HepG2 (cell line): ENCODE data around the gene NUDT3. TPM values are rescaled to one million over a fixed set of nuclear protein-coding genes. Genes with fewer than 3 reads are reported as not detected.

Experiments used
- ELF1 ChIP-seq: sonication (generic); formaldehyde crosslinking; IDR thresholded peaks from 2 replicates; pipeline ENCODE4 v1.4.0; 2020; ENCODE audit warnings: missing genetic modification reagents
- HMG20A ChIP-seq: IDR thresholded peaks from 2 replicates; pipeline ENCODE4 v1.6.1; 2016; ENCODE audit warnings: borderline replicate concordance
- HNRNPK ChIP-seq: fragments of 200-400 bp; formaldehyde crosslinking; IDR thresholded peaks from 2 replicates; pipeline ENCODE4 v1.6.1; 2018; ENCODE audit warnings: low read length, low read depth, moderate library complexity, mild to moderate bottlenecking; ENCODE audit not compliant: poor library complexity, severe bottlenecking
- MAF1 ChIP-seq: sonication (generic); formaldehyde crosslinking; IDR thresholded peaks from 2 replicates; pipeline ENCODE4 v1.5.0; 2020; ENCODE audit warnings: missing genetic modification reagents, borderline replicate concordance
- MLLT10 ChIP-seq: sonication (generic); formaldehyde crosslinking; IDR thresholded peaks from 2 replicates; pipeline ENCODE4 v1.4.0; 2020; ENCODE audit warnings: missing genetic modification reagents
- MXD1 ChIP-seq: sonication (generic); formaldehyde crosslinking; IDR thresholded peaks from 2 replicates; pipeline ENCODE4 v1.4.0; 2020; ENCODE audit warnings: mild to moderate bottlenecking, missing genetic modification reagents
- NFAT5 ChIP-seq: sonication (generic); formaldehyde crosslinking; IDR thresholded peaks from 2 replicates; pipeline ENCODE4 v1.4.0; 2020; ENCODE audit warnings: missing genetic modification reagents
- RCOR2 ChIP-seq: IDR thresholded peaks from 2 replicates; pipeline ENCODE4 v1.6.1; 2016; ENCODE audit warnings: missing biosample characterization, missing genetic modification reagents
- TFDP1 ChIP-seq: IDR thresholded peaks from 2 replicates; pipeline ENCODE4 v1.6.1; 2016; ENCODE audit warnings: missing compliant biosample characterization, missing genetic modification reagents, borderline replicate concordance
- ZC3H13 ChIP-seq: sonication (generic); formaldehyde crosslinking; IDR thresholded peaks from 2 replicates; pipeline ENCODE4 v1.8.1; 2023; ENCODE audit warnings: mild to moderate bottlenecking, missing genetic modification reagents, moderate library complexity
- ZFY ChIP-seq: sonication (generic); formaldehyde crosslinking; IDR thresholded peaks from 2 replicates; pipeline ENCODE4 v1.4.0; 2020; ENCODE audit warnings: missing genetic modification reagents
- ZNF101 ChIP-seq: sonication (generic); formaldehyde crosslinking; IDR thresholded peaks from 2 replicates; pipeline ENCODE4 v1.4.0; 2020; ENCODE audit warnings: mild to moderate bottlenecking, low read depth, missing genetic modification reagents, borderline replicate concordance
- ZNF121 ChIP-seq: sonication (generic); formaldehyde crosslinking; IDR thresholded peaks from 2 replicates; pipeline ENCODE4 v1.5.0; 2020; ENCODE audit warnings: mild to moderate bottlenecking, missing genetic modification reagents
- ZNF317 ChIP-seq: sonication (generic); formaldehyde crosslinking; IDR thresholded peaks from 2 replicates; pipeline ENCODE4 v1.5.0; 2020; ENCODE audit warnings: mild to moderate bottlenecking, missing genetic modification reagents
- ZNF44 ChIP-seq: sonication (generic); formaldehyde crosslinking; IDR thresholded peaks from 2 replicates; pipeline ENCODE4 v1.5.1; 2020; ENCODE audit warnings: mild to moderate bottlenecking, missing genetic modification reagents
- ZNF570 ChIP-seq: sonication (generic); formaldehyde crosslinking; IDR thresholded peaks from 2 replicates; pipeline ENCODE4 v1.4.0; 2020; ENCODE audit warnings: mild to moderate bottlenecking, missing genetic modification reagents, borderline replicate concordance
- ZNF605 ChIP-seq: sonication (generic); formaldehyde crosslinking; IDR thresholded peaks from 2 replicates; pipeline ENCODE4 v1.8.0; 2022; ENCODE audit warnings: mild to moderate bottlenecking, missing genetic modification reagents
- ZNF629 ChIP-seq: sonication (generic); formaldehyde crosslinking; conservative IDR thresholded peaks from 2 replicates; pipeline ENCODE4 v1.5.0; 2020; ENCODE audit warnings: missing genetic modification reagents
- ZXDC ChIP-seq: sonication (generic); formaldehyde crosslinking; IDR thresholded peaks from 2 replicates; pipeline ENCODE4 v1.5.0; 2020; ENCODE audit warnings: mild to moderate bottlenecking, missing genetic modification reagents
- polyA plus RNA-seq, 8 experiments: library from polyadenylated mRNA; depleted of rRNA in 3 of 8; stranded (reverse) in 7 of 8; unstranded in 1 of 8; fragments of >200 nt; fragmentation: Illumina TruSeq in 4 of 8; extraction: Trizol in 4 of 8; gene quantifications; 2 replicates each; pipeline versions ENCODE4 v1.2.1 to v1.2.3, GENCODE V29; 2011 to 2016; ENCODE audit warnings: low read depth in 4 of 8, missing spikeins in 1 of 8, mixed read lengths in 1 of 8; ENCODE audit not compliant: insufficient read depth in 1 of 8
- total RNA-seq, 5 experiments: library from RNA; depleted of rRNA; stranded (reverse); fragments of >200 nt; fragmentation: Illumina TruSeq; extraction: Trizol; gene quantifications; 2 replicates each; pipeline ENCODE4 v1.2.3, GENCODE V29; 2016; ENCODE audit warnings: low read depth in 1 of 5

NUDT3 gene
- total and polyA plus RNA-seq, 2 of the 13 experiments (the other 11 are each of a cell fraction or from before 2014, with no cell fraction given): 20.2 to 20.6 TPM

GRCh38 chr6:34392497-34393190, at the start of gene NUDT3 (continued):
- no peak for TF ChIP-seq NFAT5 (CRISPR knock-in tag)
- 0 out of 2 replicates have a peak, but pooled peaks have one; percentile 21 for TF ChIP-seq HMG20A (CRISPR knock-in tag)
- TF ChIP-seq TFDP1 (CRISPR knock-in tag): peak; percentile 72; the same call in 1 of the 2 replicates
- TF ChIP-seq RCOR2: peak; percentile 61; the same call in 1 of the 2 replicates
- TF ChIP-seq ZNF101 (CRISPR knock-in tag): 0 out of 2 replicates have a peak, but pooled peaks have one; percentile 12
- no peak for TF ChIP-seq MXD1 (CRISPR knock-in tag)
- TF ChIP-seq MAF1 (CRISPR knock-in tag): 0 out of 2 replicates have a peak, but pooled peaks have one; percentile 22
- 0 out of 2 replicates have a peak, but pooled peaks have one; percentile 24 for TF ChIP-seq ZXDC (CRISPR knock-in tag)
- TF ChIP-seq ZFY (CRISPR knock-in tag): peak; percentile 70
- no peak; the same call in 1 of the 2 replicates for TF ChIP-seq ZNF121 (CRISPR knock-in tag)
- peak; percentile 71; the same call in 1 of the 2 replicates for TF ChIP-seq ZNF317 (CRISPR knock-in tag)
- peak; percentile 70; the same call in 1 of the 2 replicates for TF ChIP-seq ZNF605 (CRISPR knock-in tag)
- peak; percentile 94 for TF ChIP-seq ZC3H13 (CRISPR knock-in tag)
- peak; percentile 51; the same call in 1 of the 2 replicates for TF ChIP-seq ELF1 (CRISPR knock-in tag)
- no peak for TF ChIP-seq ZNF629 (CRISPR knock-in tag)
- no peak for TF ChIP-seq MLLT10 (CRISPR knock-in tag)
- TF ChIP-seq HNRNPK: no peak
- TF ChIP-seq ZNF44 (CRISPR knock-in tag): peak; percentile 48; the same call in 1 of the 2 replicates
- no peak for TF ChIP-seq ZNF570 (CRISPR knock-in tag)
